CD4-positive, alpha-beta memory T cell (primary cell): Measurements from ENCODE around the gene JARID2. TPM values are rescaled to one million over a fixed set of nuclear protein-coding genes. Genes with fewer than 3 reads are reported as not detected.

Experiments used
- CTCF ChIA-PET: fragments of 350-600 bp; sonication (Branson Sonifier 250); formaldehyde crosslinking; loops from one replicate; lab custom pipeline; 2021; ENCODE audit warnings: inconsistent platforms; ENCODE audit not compliant: partially characterized antibody; lab: Charles Lee
- POLR2A ChIA-PET: fragments of 350-600 bp; sonication (Branson Sonifier 250); formaldehyde crosslinking; loops from one replicate; lab custom pipeline; 2021; ENCODE audit not compliant: partially characterized antibody; lab: Charles Lee
- DNase-seq, 5 donors: peaks; one replicate each; pipeline versions ENCODE4 v3.0.0 to v3.0.0-alpha.2; 2020 to 2022; ENCODE audit warnings: mixed read lengths in 1 of 5
- H3K27ac ChIP-seq: one replicate; pipeline ENCODE4 v1.7.0; 2013; ENCODE audit warnings: low read depth, low read length
- H3K27me3 ChIP-seq: 2 replicates; pipeline ENCODE4 v1.7.0; 2013; ENCODE audit warnings: mild to moderate bottlenecking, low read length, moderate library complexity; ENCODE audit not compliant: insufficient read depth
- H3K36me3 ChIP-seq: 2 replicates; pipeline ENCODE4 v1.7.0; 2013; ENCODE audit warnings: mild to moderate bottlenecking, low read length, moderate library complexity; ENCODE audit not compliant: insufficient read depth
- H3K4me1 ChIP-seq: 2 replicates; pipeline ENCODE4 v1.7.0; 2013; ENCODE audit warnings: mild to moderate bottlenecking, low read length, moderate library complexity; ENCODE audit not compliant: insufficient read depth
- H3K4me3 ChIP-seq, 2 donors: one replicate each; pipeline ENCODE4 v1.7.0; 2013; ENCODE audit warnings: low read length in 2 of 2, mild to moderate bottlenecking in 1 of 2
- H3K9me3 ChIP-seq, 2 donors: one replicate each; pipeline ENCODE4 v1.7.0; 2013; ENCODE audit warnings: low read length in 2 of 2, control low read depth in 1 of 2; ENCODE audit not compliant: control insufficient read depth in 1 of 2
- H3K27ac Mint-ChIP-seq, 7 donors: one replicate each; pipeline ENCODE4 v1.8.0; 2020 to 2021; ENCODE audit warnings: mixed read lengths in 7 of 7, mild to moderate bottlenecking in 6 of 7, inconsistent platforms in 3 of 7, moderate library complexity in 3 of 7
- H3K27me3 Mint-ChIP-seq, 2 donors: one replicate each; pipeline ENCODE4 v1.8.0; 2020 to 2021; ENCODE audit warnings: mixed read lengths in 2 of 2
- H3K36me3 Mint-ChIP-seq, 2 donors: one replicate each; pipeline ENCODE4 v1.8.0; 2020 to 2021; ENCODE audit warnings: mixed read lengths in 2 of 2, inconsistent platforms in 1 of 2, mild to moderate bottlenecking in 1 of 2
- H3K4me1 Mint-ChIP-seq, 4 donors: one replicate each; pipeline ENCODE4 v1.8.0; 2020 to 2021; ENCODE audit warnings: mixed read lengths in 4 of 4, mild to moderate bottlenecking in 1 of 4
- H3K4me3 Mint-ChIP-seq, 8 donors: one replicate each; pipeline ENCODE4 v1.8.0; 2020 to 2021; ENCODE audit warnings: mixed read lengths in 8 of 8, mild to moderate bottlenecking in 7 of 8, moderate library complexity in 6 of 8, inconsistent platforms in 3 of 8
- H3K9me3 Mint-ChIP-seq, 8 donors: one replicate each; pipeline ENCODE4 v1.8.0; 2020 to 2021; ENCODE audit warnings: mixed read lengths in 8 of 8, mild to moderate bottlenecking in 5 of 8, inconsistent platforms in 3 of 8, moderate library complexity in 1 of 8
- intact Hi-C: fragments of 100-400 bp; cut with micrococcal nuclease; formaldehyde crosslinking; loops from one replicate; pipeline ENCODE4 v1.15.1; 2023
- polyA plus RNA-seq, 2 donors: library from polyadenylated mRNA; unstranded; fragments of 300-500 nt; fragmentation: Illumina TruSeq; gene quantifications; one replicate each; pipeline ENCODE4 v1.2.3, GENCODE V29; 2021
- total RNA-seq, 2 experiments: library from RNA; stranded (reverse); gene quantifications; one replicate each; pipeline ENCODE4 v1.2.3, GENCODE V29; 2021

The JARID2 gene
- total and polyA plus RNA-seq, 4 experiments from 2014 or later, result 2.4 to 21.6 (median 16.0) TPM

DNA sequence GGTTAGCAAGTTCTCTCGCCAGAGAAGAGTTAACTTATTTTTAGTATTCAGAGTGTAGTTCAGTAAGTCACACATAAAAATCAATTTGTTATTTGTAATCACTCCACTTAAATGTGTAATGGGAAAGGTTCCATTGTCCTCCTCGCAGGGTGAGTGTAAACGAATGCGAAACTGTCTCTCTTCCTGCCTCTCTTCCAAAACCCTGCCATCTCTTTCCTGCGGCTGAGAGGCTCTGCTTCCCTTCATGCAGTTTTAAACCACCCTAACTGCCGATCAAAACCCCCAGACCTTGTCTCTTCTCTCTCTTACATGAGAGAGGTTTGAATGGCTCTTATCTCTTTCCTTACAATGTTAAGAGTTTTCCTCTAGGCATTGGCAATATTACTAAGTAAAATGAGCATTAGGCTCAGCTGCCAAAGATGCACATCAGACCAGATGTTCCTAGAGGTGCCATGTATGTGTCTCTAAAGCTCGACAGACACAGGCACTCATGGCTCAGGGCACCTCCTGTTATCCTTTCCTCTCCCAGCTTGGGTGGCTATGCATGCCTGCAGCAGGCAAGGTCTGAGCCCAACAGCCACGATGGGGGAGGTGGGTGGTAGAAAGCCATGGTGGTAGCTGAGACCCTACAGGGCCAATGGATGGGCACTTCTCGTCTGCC lies 91.2 kb downstream of the JARID2 start:
- Mint-ChIP-seq H3K27ac (peak overlapping the region in 6 of 7 donors; percentile 13 to 69 (median 40)), H3K4me3 (peak overlapping the region in 3 of 8 donors; percentile 6 to 38 (median 27)), H3K27me3 (no peaks in the 10 kb centered on the region), H3K4me1 (peaks cover 49 to 86% (median 69%) of the 10 kb centered on the region in 4 donors), H3K9me3 (no peaks in the 10 kb centered on the region), H3K36me3 (no peaks in the 10 kb centered on the region)
- no peak overlapping the region for H3K27ac ChIP-seq
- ChIA-PET POLR2A (interaction anchor here (1.0 kb wide), 1 partner anchor 15 kb away, joined by 3 read pairs; no protein-coding TSS in a partner anchor), CTCF (no interaction called here)
- H3K4me1 ChIP-seq, result peaks cover 54% of the 10 kb centered on the region
- H3K36me3 ChIP-seq, result no peaks in the 10 kb centered on the region
- DNase-seq, result no peak
- intact Hi-C loops, result no loop called here
- no peaks in the 10 kb centered on the region for H3K9me3 ChIP-seq
- H3K27me3 ChIP-seq, result no peaks in the 10 kb centered on the region
- H3K4me3 ChIP-seq, result no peak overlapping the region

DNA sequence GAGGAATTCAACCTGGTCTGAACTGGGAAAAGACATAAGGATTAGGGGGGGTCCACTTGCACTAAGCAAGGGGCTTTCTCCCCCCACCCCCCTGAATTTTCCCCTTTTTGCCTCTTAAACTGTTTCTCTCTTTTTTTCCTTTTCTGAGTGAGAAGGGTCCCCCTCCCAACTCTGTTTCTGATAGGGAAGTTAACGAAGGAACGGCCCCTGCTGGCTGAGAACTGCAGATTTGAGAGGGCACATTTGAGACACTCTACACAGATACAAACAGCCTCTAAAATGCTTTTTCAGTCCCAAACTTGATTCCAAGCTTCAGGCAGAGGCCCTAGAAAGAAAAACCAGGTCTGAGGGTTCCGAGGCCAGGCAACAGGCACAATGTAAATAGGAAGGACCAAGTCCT lies 91.7 kb downstream of the JARID2 start:
- Histone ChIP-seq H3K9me3 (no peaks in the 10 kb centered on the region), H3K27me3 (no peaks in the 10 kb centered on the region), H3K4me3 (no peak overlapping the region), H3K36me3 (no peaks in the 10 kb centered on the region), H3K4me1 (peaks cover 60% of the 10 kb centered on the region), H3K27ac (no peak overlapping the region)
- POLR2A ChIA-PET, result interaction anchor here (1.0 kb wide), 1 partner anchor 15 kb away, joined by 3 read pairs; no protein-coding TSS in a partner anchor
- peaks cover 50 to 91% (median 73%) of the 10 kb centered on the region in 4 donors for H3K4me1 Mint-ChIP-seq
- H3K9me3 Mint-ChIP-seq, result no peaks in the 10 kb centered on the region
- H3K36me3 Mint-ChIP-seq, result no peaks in the 10 kb centered on the region
- intact Hi-C loops, result no loop called here
- no peak overlapping the region for H3K4me3 Mint-ChIP-seq
- no peak for DNase-seq
- H3K27ac Mint-ChIP-seq, result peak overlapping the region in 3 of 7 donors; percentile 26 to 69 (median 43)
- CTCF ChIA-PET, result no interaction called here
- H3K27me3 Mint-ChIP-seq, result no peaks in the 10 kb centered on the region

DNA sequence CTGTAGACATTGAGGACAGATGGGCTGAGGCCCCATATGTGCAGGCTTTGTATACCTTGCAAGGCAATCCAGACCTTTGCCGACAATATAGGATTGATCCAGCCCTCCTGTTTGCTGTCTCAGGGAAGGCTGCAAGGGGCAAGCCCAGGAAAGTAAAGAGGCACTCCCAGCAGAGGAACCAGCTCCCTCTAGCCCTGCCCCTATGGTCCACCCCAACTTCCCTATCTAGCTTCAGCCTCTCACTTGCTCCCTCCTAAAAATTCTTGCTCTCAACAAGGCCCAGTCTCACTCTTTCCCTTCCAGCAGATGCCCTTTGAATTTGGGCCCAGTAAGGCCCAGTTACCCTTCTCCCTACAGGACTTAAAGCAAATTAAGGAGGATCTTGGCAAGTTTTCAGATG lies 92.6 kb downstream of the JARID2 start:
- H3K4me1 ChIP-seq, result peaks cover 65% of the 10 kb centered on the region

DNA sequence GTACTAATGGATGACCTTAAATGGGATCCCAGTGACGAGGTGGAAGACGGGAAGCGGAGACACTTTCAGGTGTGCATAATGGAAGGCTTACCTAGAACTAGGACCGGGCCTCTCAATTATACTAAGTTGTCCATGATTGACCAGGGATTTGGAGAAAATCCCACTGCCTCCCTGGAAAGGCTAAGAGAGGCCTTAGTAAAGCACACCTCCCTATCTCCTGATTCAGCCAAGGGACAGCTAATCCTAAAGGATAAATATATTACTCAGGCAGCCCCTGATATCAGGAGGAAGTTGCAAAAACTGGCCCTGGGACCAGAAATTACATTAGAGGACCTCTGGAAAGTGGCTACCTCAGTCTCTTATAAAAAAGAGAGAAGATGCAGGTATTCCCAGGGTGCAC lies 93.2 kb downstream of the JARID2 start:
- ChIA-PET CTCF (no interaction called here), POLR2A (no interaction called here)
- H3K36me3 Mint-ChIP-seq, result no peaks in the 10 kb centered on the region
- Histone ChIP-seq H3K4me1 (peaks cover 68% of the 10 kb centered on the region), H3K27ac (no peak overlapping the region), H3K4me3 (no peak overlapping the region), H3K27me3 (no peaks in the 10 kb centered on the region), H3K36me3 (no peaks in the 10 kb centered on the region), H3K9me3 (no peaks in the 10 kb centered on the region)
- intact Hi-C loops, result no loop called here
- peak overlapping the region in 4 of 7 donors; percentile 8 to 53 (median 30) for H3K27ac Mint-ChIP-seq
- H3K4me3 Mint-ChIP-seq, result peak overlapping the region in 1 of 8 donors; percentile 12
- H3K9me3 Mint-ChIP-seq, result no peaks in the 10 kb centered on the region
- peaks cover 52 to 94% (median 73%) of the 10 kb centered on the region in 4 donors for H3K4me1 Mint-ChIP-seq
- DNase-seq, result no peak
- H3K27me3 Mint-ChIP-seq, result no peaks in the 10 kb centered on the region

More for the DNA sequence above, 92.6 kb downstream of the JARID2 start:
- H3K27ac ChIP-seq, result no peak overlapping the region
- H3K27me3 ChIP-seq, result no peaks in the 10 kb centered on the region
- intact Hi-C loops, result no loop called here
- peaks cover 48 to 94% (median 73%) of the 10 kb centered on the region in 4 donors for H3K4me1 Mint-ChIP-seq
- H3K4me3 ChIP-seq, result no peak overlapping the region
- H3K36me3 ChIP-seq, result no peaks in the 10 kb centered on the region
- no peaks in the 10 kb centered on the region for H3K36me3 Mint-ChIP-seq
- POLR2A ChIA-PET, result no interaction called here
- H3K9me3 ChIP-seq, result no peaks in the 10 kb centered on the region
- H3K9me3 Mint-ChIP-seq, result no peaks in the 10 kb centered on the region
- no peak for DNase-seq
- CTCF ChIA-PET, result no interaction called here
- H3K4me3 Mint-ChIP-seq, result no peak overlapping the region
- H3K27ac Mint-ChIP-seq, result peak overlapping the region in 5 of 7 donors; percentile 8 to 63 (median 19)
- no peaks in the 10 kb centered on the region for H3K27me3 Mint-ChIP-seq

DNA sequence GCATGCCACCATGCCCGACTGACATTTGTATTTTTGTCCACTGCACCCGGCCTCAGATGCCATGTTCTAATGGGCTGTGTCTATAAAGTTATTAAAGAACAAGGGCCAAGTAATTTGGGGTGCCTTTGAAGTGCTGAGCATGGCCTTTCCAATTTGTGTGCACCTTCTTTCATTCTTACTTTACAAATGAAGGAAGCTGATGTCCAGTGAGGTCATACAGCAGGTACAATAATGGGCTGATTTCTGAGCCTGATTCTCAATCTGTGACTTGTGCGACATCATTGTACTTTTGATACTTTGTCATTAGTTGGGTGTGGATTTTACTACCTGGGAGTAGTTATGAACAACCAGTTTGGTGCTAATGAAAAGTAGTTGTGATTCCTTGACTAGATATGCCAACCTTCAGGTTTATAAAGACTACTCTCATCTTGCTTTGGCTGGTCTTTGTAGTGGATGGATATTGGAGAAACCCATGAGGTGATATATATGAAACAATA lies 94.3 kb downstream of the JARID2 start:
- Histone ChIP-seq H3K27ac (peak overlapping the region; percentile 22), H3K9me3 (no peaks in the 10 kb centered on the region), H3K4me1 (peaks cover 73% of the 10 kb centered on the region), H3K27me3 (no peaks in the 10 kb centered on the region), H3K36me3 (no peaks in the 10 kb centered on the region), H3K4me3 (no peak overlapping the region)
- Mint-ChIP-seq H3K4me3 (peak overlapping the region in 6 of 8 donors; percentile 56 to 79 (median 74)), H3K36me3 (no peaks in the 10 kb centered on the region), H3K9me3 (no peaks in the 10 kb centered on the region), H3K4me1 (peaks cover 54 to 92% (median 72%) of the 10 kb centered on the region in 4 donors), H3K27me3 (no peaks in the 10 kb centered on the region), H3K27ac (peak overlapping the region in 6 of 7 donors; percentile 18 to 79 (median 59))
- intact Hi-C loops, result no loop called here
- DNase-seq, result no peak
- POLR2A ChIA-PET, result no interaction called here
- CTCF ChIA-PET, result no interaction called here

DNA sequence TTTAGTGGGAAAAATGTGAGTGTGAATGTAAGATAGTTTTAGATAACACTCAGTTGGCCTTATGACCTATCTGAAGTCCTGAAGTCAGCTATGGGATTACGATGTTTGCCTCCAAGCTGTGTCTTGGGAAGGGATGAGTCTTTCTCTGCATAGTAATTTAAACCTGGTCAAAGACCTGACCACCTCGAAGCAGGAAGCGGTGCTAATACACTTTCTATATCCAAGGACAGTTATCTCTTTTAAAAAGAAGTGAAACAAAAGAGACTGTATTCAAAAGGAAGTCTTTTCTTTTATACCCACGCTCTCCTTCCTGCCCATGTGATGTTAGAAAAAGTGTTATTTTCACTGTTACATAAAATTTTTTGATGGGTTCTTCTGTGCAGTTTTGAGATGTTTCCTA lies 94.9 kb downstream of the JARID2 start:
- H3K27ac ChIP-seq, result peak overlapping the region; percentile 22
- POLR2A ChIA-PET, result no interaction called here
- peak overlapping the region in 6 of 7 donors; percentile 31 to 79 (median 59) for H3K27ac Mint-ChIP-seq
- H3K4me1 Mint-ChIP-seq, result peaks cover 55 to 92% (median 72%) of the 10 kb centered on the region in 4 donors
- H3K36me3 Mint-ChIP-seq, result no peaks in the 10 kb centered on the region
- intact Hi-C loops, result no loop called here
- no peaks in the 10 kb centered on the region for H3K36me3 ChIP-seq
- no peaks in the 10 kb centered on the region for H3K9me3 ChIP-seq
- H3K27me3 ChIP-seq, result no peaks in the 10 kb centered on the region
- no peak for DNase-seq
- peak overlapping the region; percentile 12 to 79 (median 70) for H3K4me3 Mint-ChIP-seq
- H3K9me3 Mint-ChIP-seq, result no peaks in the 10 kb centered on the region
- no peaks in the 10 kb centered on the region for H3K27me3 Mint-ChIP-seq
- H3K4me1 ChIP-seq, result peaks cover 76% of the 10 kb centered on the region
- CTCF ChIA-PET, result no interaction called here
- peak overlapping the region in 1 of 2 donors; percentile 17 for H3K4me3 ChIP-seq

DNA sequence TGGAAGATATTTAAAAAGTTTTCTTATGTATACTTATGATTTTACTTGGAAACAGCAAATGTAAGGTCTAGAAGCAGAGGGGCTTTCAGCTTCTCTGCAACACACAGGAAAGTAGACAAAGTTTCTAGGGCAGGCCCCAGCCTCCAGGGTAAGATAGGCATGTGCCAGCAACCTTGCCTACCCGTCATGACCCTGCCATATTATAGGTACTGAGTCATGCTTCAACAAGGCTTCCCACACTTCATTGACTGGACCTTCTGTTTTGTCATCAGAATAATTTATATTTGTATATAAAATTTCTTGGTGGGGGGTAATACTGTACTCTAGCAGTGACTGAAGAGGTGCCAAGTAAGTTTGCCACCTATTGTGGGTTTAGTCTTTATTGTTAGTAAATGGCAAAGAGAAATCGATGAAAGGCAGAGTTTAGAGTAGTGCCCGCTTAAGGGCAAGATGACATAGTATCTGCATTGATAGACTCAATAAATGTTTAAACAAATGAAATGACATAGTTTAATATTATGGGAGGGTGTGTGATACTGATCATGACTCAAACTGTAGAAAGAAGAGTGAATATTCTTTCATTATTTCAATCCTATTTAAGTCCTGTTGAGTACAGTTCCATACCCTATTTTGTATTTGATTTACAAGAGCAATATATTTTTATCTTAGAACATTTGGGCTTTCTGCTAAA lies 95.6 kb downstream of the JARID2 start:
- peak overlapping the region in 5 of 8 donors; percentile 67 to 79 (median 75) for H3K4me3 Mint-ChIP-seq
- H3K4me3 ChIP-seq, result peak overlapping the region in 1 of 2 donors; percentile 17
- intact Hi-C loops, result no loop called here
- CTCF ChIA-PET, result no interaction called here
- POLR2A ChIA-PET, result no interaction called here
- H3K36me3 Mint-ChIP-seq, result no peaks in the 10 kb centered on the region
- no peaks in the 10 kb centered on the region for H3K36me3 ChIP-seq
- no peaks in the 10 kb centered on the region for H3K9me3 ChIP-seq
- H3K9me3 Mint-ChIP-seq, result no peaks in the 10 kb centered on the region
- peak overlapping the region; percentile 22 for H3K27ac ChIP-seq
- H3K27me3 Mint-ChIP-seq, result no peaks in the 10 kb centered on the region
- H3K4me1 ChIP-seq, result peaks cover 76% of the 10 kb centered on the region
- no peak for DNase-seq
- H3K27me3 ChIP-seq, result no peaks in the 10 kb centered on the region
- H3K4me1 Mint-ChIP-seq, result peaks cover 58 to 92% (median 74%) of the 10 kb centered on the region in 4 donors
- peak overlapping the region in 4 of 7 donors; percentile 31 to 79 (median 62) for H3K27ac Mint-ChIP-seq
